GM11168 (cell line): Measurements from ENCODE around the gene SLTM.
"Not testable (repeated sequence)": the region's sequence is repeated elsewhere in the genome, so short reads cannot be mapped to it uniquely, and the experiment has no call there.

ENCODE experiments used
- in situ Hi-C: fragments of 300-500 bp; cut with MboI; formaldehyde crosslinking; loops from one replicate; pipeline ENCODE4 v1.12.0; 2022; ENCODE audit warnings: low sequenced_read_pairs; ENCODE audit not compliant: unreplicated experiment

The SLTM gene

GRCh38 chr15:58933281-58934113 lies at the start of gene SLTM:
Gene SLTM, minus strand, starts transcription at chr15:58933679. Its CDS starts 114 bp downstream, at chr15:58933565.
- in situ Hi-C loops, result no loop called here

GRCh38 chr15:58983261-58983660 lies 49.8 kb upstream of the SLTM start:
- in situ Hi-C loops, result loop anchor here (5.0 kb wide), 1 partner anchor 509 kb away; no protein-coding TSS in a partner anchor

- in situ Hi-C loops, result loop anchor here (5.0 kb wide), 1 partner anchor 510 kb away; no protein-coding TSS in a partner anchor
Measured at GRCh38 chr15:58981808-58982475, 48.5 kb upstream of the SLTM start.

GRCh38 chr15:58980351-58980939 lies 47.0 kb upstream of the SLTM start:
- in situ Hi-C loops, result loop anchor here (5.0 kb wide), 1 partner anchor 512 kb away; no protein-coding TSS in a partner anchor

GRCh38 chr15:58977887-58978286 lies 44.4 kb upstream of the SLTM start:
- in situ Hi-C loops, result no loop called here

GRCh38 chr15:58967479-58967878 lies 34.0 kb upstream of the SLTM start:
- in situ Hi-C loops, result no loop called here

GRCh38 chr15:58966698-58967097 lies 33.2 kb upstream of the SLTM start:
- in situ Hi-C loops, result no loop called here

- in situ Hi-C loops, result no loop called here
Measured at GRCh38 chr15:58962662-58963565, 29.4 kb upstream of the SLTM start.

- in situ Hi-C loops, result no loop called here
Measured at GRCh38 chr15:58962136-58962535, 28.7 kb upstream of the SLTM start.

- in situ Hi-C loops, result no loop called here
Measured at GRCh38 chr15:58958811-58959210, 25.3 kb upstream of the SLTM start.

GRCh38 chr15:58957101-58957973 lies 23.9 kb upstream of the SLTM start:
- in situ Hi-C loops, result no loop called here

- in situ Hi-C loops, result no loop called here
Measured at GRCh38 chr15:58952751-58953150, 19.3 kb upstream of the SLTM start.

- in situ Hi-C loops, result no loop called here
Measured at GRCh38 chr15:58951388-58952007, 18.0 kb upstream of the SLTM start.

- in situ Hi-C loops, result no loop called here
Measured at GRCh38 chr15:58947179-58947578, 13.7 kb upstream of the SLTM start.

- in situ Hi-C loops, result not testable (repeated sequence)
Measured at GRCh38 chr15:58934974-58935373, 1.5 kb upstream of the SLTM start.

GRCh38 chr15:58934521-58934920 lies 1.0 kb upstream of the SLTM start:
- in situ Hi-C loops, result no loop called here

- in situ Hi-C loops, result no loop called here
Measured at GRCh38 chr15:58934114-58934447, 602 bp upstream of the SLTM start.

GRCh38 chr15:58932710-58933280 lies 684 bp downstream of the SLTM start:
- in situ Hi-C loops, result no loop called here
